H9 (cell line): ENCODE results near the gene FAM180A. TPM values are rescaled to one million over a fixed set of nuclear protein-coding genes. Genes with fewer than 3 reads are reported as not detected.
"Not testable (repeated sequence)": the region's sequence is repeated elsewhere in the genome, so short reads cannot be mapped to it uniquely, and the experiment has no call there.

Experiments used
- DNase-seq: peaks from one replicate; pipeline ENCODE4 v3.0.0-alpha.2; 2017
- H2AFZ ChIP-seq: one replicate; pipeline ENCODE4 v1.6.1; 2013; ENCODE audit warnings: mild to moderate bottlenecking, low read length, control low read depth, moderate library complexity
- H2AK5ac ChIP-seq: 2 replicates; pipeline ENCODE4 v1.6.1; 2013; ENCODE audit warnings: low read length, control low read depth, mixed read lengths; ENCODE audit not compliant: insufficient read length
- H2BK120ac ChIP-seq: one replicate; pipeline ENCODE4 v1.6.1; 2013; ENCODE audit warnings: low read depth, mild to moderate bottlenecking, low read length, control low read depth, inconsistent platforms; ENCODE audit not compliant: poor library complexity, severe bottlenecking
- H2BK12ac ChIP-seq: 2 replicates; pipeline ENCODE4 v1.6.1; 2013; ENCODE audit warnings: low read length, control low read depth, mixed read lengths, low read depth; ENCODE audit not compliant: insufficient read length
- H2BK15ac ChIP-seq: 2 replicates; pipeline ENCODE4 v1.6.1; 2013; ENCODE audit warnings: low read depth, low read length, control low read depth
- H2BK20ac ChIP-seq: one replicate; pipeline ENCODE4 v1.6.1; 2013; ENCODE audit warnings: low read depth, mild to moderate bottlenecking, low read length, control low read depth, inconsistent platforms; ENCODE audit not compliant: poor library complexity, severe bottlenecking
- H2BK5ac ChIP-seq: 2 replicates; pipeline ENCODE4 v1.6.1; 2013; ENCODE audit warnings: low read length, control low read depth, mixed read lengths; ENCODE audit not compliant: insufficient read length
- H3K14ac ChIP-seq: 2 replicates; pipeline ENCODE4 v1.6.1; 2013; ENCODE audit warnings: low read length, control low read depth; ENCODE audit not compliant: insufficient read depth
- H3K18ac ChIP-seq: 2 replicates; pipeline ENCODE4 v1.6.1; 2013; ENCODE audit warnings: low read depth, mild to moderate bottlenecking, mixed read lengths, low read length, control low read depth; ENCODE audit not compliant: insufficient read length
- H3K23ac ChIP-seq: 2 replicates; pipeline ENCODE4 v1.6.1; 2013; ENCODE audit warnings: low read length, control low read depth, mixed read lengths, low read depth; ENCODE audit not compliant: insufficient read length
- H3K23me2 ChIP-seq: 2 replicates; pipeline ENCODE4 v1.6.1; 2013; ENCODE audit warnings: low read depth, mild to moderate bottlenecking, mixed read lengths, low read length, control low read depth; ENCODE audit not compliant: insufficient read length, poor library complexity, severe bottlenecking
- H3K27ac ChIP-seq: 2 replicates; pipeline ENCODE4 v1.5.1; 2013; ENCODE audit warnings: low read length, control low read depth, mixed read lengths, low read depth; ENCODE audit not compliant: insufficient read length
- H3K27me3 ChIP-seq: 2 replicates; pipeline ENCODE4 v1.6.1; 2013; ENCODE audit warnings: low read length, control low read depth, inconsistent platforms; ENCODE audit not compliant: insufficient read depth
- H3K4ac ChIP-seq: 2 replicates; pipeline ENCODE4 v1.6.1; 2013; ENCODE audit warnings: low read depth, mild to moderate bottlenecking, control low read depth, inconsistent platforms, low read length, moderate library complexity
- H3K4me1 ChIP-seq: 2 replicates; pipeline ENCODE4 v1.6.1; 2013; ENCODE audit warnings: low read length, control low read depth, inconsistent platforms; ENCODE audit not compliant: insufficient read depth
- H3K4me2 ChIP-seq: 2 replicates; pipeline ENCODE4 v1.6.1; 2013; ENCODE audit warnings: low read length, control low read depth, mixed read lengths; ENCODE audit not compliant: insufficient read length, insufficient read depth
- H3K56ac ChIP-seq: 2 replicates; pipeline ENCODE4 v1.6.1; 2013; ENCODE audit warnings: low read depth, mild to moderate bottlenecking, mixed read lengths, low read length, control low read depth; ENCODE audit not compliant: insufficient read length
- H3K79me1 ChIP-seq: 2 replicates; pipeline ENCODE4 v1.6.1; 2013; ENCODE audit warnings: low read depth, mild to moderate bottlenecking, moderate library complexity, low read length, control low read depth, inconsistent platforms; ENCODE audit not compliant: insufficient read depth, poor library complexity, severe bottlenecking
- H3K79me2 ChIP-seq: 2 replicates; pipeline ENCODE4 v1.6.1; 2013; ENCODE audit warnings: low read length, control low read depth, inconsistent platforms; ENCODE audit not compliant: insufficient read depth
- H3K9ac ChIP-seq: 2 replicates; pipeline ENCODE4 v1.6.1; 2013; ENCODE audit warnings: low read length, control low read depth, mixed read lengths; ENCODE audit not compliant: insufficient read length; ENCODE audit errors: extremely low read depth
- H3K9me3 ChIP-seq: one replicate; pipeline ENCODE4 v1.6.1; 2013; ENCODE audit warnings: low read depth, low read length, inconsistent platforms; ENCODE audit not compliant: control insufficient read depth
- H3T11ph ChIP-seq: one replicate; pipeline ENCODE4 v1.6.1; 2013; ENCODE audit warnings: mild to moderate bottlenecking, low read length, control low read depth, inconsistent platforms
- H4K20me1 ChIP-seq: one replicate; pipeline ENCODE4 v1.6.1; 2013; ENCODE audit not compliant: control insufficient read depth, insufficient read length, insufficient read depth
- H4K5ac ChIP-seq: 2 replicates; pipeline ENCODE4 v1.6.1; 2013; ENCODE audit warnings: low read depth, mild to moderate bottlenecking, mixed read lengths, low read length, control low read depth; ENCODE audit not compliant: insufficient read length
- H4K8ac ChIP-seq: replicated peaks from 2 replicates; pipeline ENCODE4 v1.6.1; 2013; ENCODE audit warnings: low read length, control low read depth, mixed read lengths, low read depth; ENCODE audit not compliant: insufficient read length
- H4K91ac ChIP-seq: 2 replicates; pipeline ENCODE4 v1.6.1; 2013; ENCODE audit warnings: low read depth, mild to moderate bottlenecking, moderate library complexity, mixed read lengths, low read length, control low read depth; ENCODE audit not compliant: insufficient read length
- H3K27ac Mint-ChIP-seq, 3 experiments: 2 replicates in 2 of 3; 3 replicates in 1 of 3; pipeline ENCODE4 v1.8.0; 2020 to 2021; ENCODE audit warnings: mixed read lengths in 3 of 3, mild to moderate bottlenecking in 1 of 3, moderate library complexity in 1 of 3
- H3K27me3 Mint-ChIP-seq: 2 replicates; pipeline ENCODE4 v1.8.0; 2021; ENCODE audit warnings: low read depth, mild to moderate bottlenecking, moderate library complexity, mixed read lengths
- H3K36me3 Mint-ChIP-seq, 3 experiments: 2 replicates in 2 of 3; 3 replicates in 1 of 3; pipeline ENCODE4 v1.8.0; 2020 to 2021; ENCODE audit warnings: low read depth in 3 of 3, mixed read lengths in 3 of 3; ENCODE audit not compliant: insufficient read depth in 1 of 3
- H3K4me1 Mint-ChIP-seq, 2 experiments: 2 replicates each; pipeline ENCODE4 v1.8.0; 2020; ENCODE audit warnings: mixed read lengths in 2 of 2
- H3K4me3 Mint-ChIP-seq, 2 experiments: 2 replicates in 1 of 2; 3 replicates in 1 of 2; pipeline ENCODE4 v1.8.0; 2020 to 2021; ENCODE audit warnings: mild to moderate bottlenecking in 2 of 2, mixed read lengths in 2 of 2, moderate library complexity in 1 of 2
- H3K9me3 Mint-ChIP-seq, 2 experiments: 2 replicates in 1 of 2; 3 replicates in 1 of 2; pipeline ENCODE4 v1.8.0; 2020; ENCODE audit warnings: mild to moderate bottlenecking in 2 of 2, mixed read lengths in 2 of 2, moderate library complexity in 1 of 2
- CTCF ChIP-seq: fragments of 200-600 bp; sonication (generic); conservative IDR thresholded peaks from 3 replicates; pipeline ENCODE4 v1.8.0; 2021; ENCODE audit warnings: antibody characterized with exemption, mild to moderate bottlenecking
- WGBS: extraction: QIAGEN DNeasy Blood & Tissue Kit; methylation state at CpG from one replicate; pipeline ENCODE4 v1.1.7; 2013; ENCODE audit warnings: missing lambda C conversion rate, low lambda C conversion rate, mixed read lengths; ENCODE audit not compliant: insufficient read length; ENCODE audit errors: extremely low coverage; 5-methylcytosine and 5-hydroxymethylcytosine counted together
- total RNA-seq: library from RNA; stranded (reverse); gene quantifications from 2 replicates; pipeline ENCODE4 v1.2.1, GENCODE V29; 2021

The FAM180A gene
- total RNA-seq, 1 experiment from 2014 or later, result not detected

DNA sequence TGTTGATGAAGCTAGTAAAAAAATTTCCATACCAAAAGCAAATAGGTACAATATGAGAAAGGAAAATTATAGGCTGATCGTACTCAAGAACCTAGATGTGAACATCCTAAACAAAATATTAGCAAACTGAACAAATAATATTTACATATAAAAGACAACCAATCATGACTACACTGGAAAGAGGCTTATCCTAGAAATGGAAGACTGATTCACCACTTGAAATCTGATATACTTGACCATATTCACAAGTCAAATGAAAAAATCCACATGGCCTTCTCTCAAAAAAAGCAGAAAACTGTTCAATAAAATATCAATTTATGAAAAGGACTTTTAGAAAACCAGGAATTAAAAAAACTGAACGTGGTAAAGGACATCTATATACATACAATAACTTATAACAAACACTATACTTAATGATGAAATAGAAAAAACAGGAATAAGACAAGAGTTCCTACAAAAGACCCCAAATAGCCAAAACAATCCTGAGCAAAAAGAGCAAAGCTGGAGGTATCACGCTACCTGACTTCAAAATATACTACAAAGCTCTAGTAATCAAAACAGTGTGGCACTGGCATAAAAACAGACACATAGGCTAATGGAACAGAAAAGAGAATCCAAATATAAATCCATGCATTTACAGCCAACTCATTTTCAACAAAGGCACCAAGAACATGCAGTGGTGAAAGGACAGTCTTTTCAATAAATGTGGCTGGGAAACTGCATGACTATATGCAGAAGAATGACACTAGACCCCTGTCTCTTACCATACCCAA lies 29.2 kb upstream of the FAM180A start:
- peaks cover 19 to 22% of the 10 kb centered on the region in 2 experiments for H3K9me3 Mint-ChIP-seq

DNA sequence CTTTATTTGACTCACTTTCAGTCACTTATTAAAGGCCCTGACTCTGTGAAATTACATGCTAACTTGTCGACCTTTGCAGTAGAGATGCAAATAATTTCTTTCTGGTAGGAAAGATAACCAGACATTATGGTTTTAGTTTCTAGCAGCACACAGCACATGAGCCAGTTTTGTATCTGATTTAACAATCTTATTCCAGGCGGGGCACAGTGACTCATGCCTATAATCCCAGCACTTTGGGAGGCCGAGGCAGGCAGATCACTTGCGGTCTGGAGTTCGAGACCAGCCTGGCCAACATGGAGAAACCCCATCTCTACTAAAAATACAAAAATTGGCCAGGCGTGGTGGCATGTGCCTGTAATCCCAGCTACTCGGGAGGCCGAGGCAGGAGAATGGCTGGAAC lies 27.3 kb upstream of the FAM180A start:
- not testable (repeated sequence) for H3K14ac ChIP-seq, H3K27me3 Mint-ChIP-seq, DNase-seq, H3K18ac ChIP-seq, H3K27ac ChIP-seq, H2BK20ac ChIP-seq, H3K9me3 ChIP-seq, H3K4me1 ChIP-seq, H3K79me2 ChIP-seq, H2BK5ac ChIP-seq, H3K23ac ChIP-seq, H3K79me1 ChIP-seq, H4K8ac ChIP-seq, H3K27me3 ChIP-seq, H2BK120ac ChIP-seq, H3K4me3 Mint-ChIP-seq, H3K27ac Mint-ChIP-seq, H3K4me2 ChIP-seq, H2AK5ac ChIP-seq, H4K20me1 ChIP-seq, H3T11ph ChIP-seq, H2AFZ ChIP-seq, H2BK12ac ChIP-seq, H4K5ac ChIP-seq, H3K56ac ChIP-seq, H3K23me2 ChIP-seq, H2BK15ac ChIP-seq, H4K91ac ChIP-seq, H3K4ac ChIP-seq, H3K9ac ChIP-seq
- Mint-ChIP-seq H3K4me1 (peaks cover 24 to 30% of the 10 kb centered on the region in 2 experiments), H3K9me3 (peaks cover 19 to 22% of the 10 kb centered on the region in 2 experiments), H3K36me3 (peaks cover 0 to 17% (median 7%) of the 10 kb centered on the region in 3 experiments; a peak in 4 of 7 replicates)
- WGBS, result no CpG with 5 or more reads among the region's 8 CpGs

More for the DNA sequence above, 29.2 kb upstream of the FAM180A start:
- H2BK20ac ChIP-seq, result no peak overlapping the region
- H3K4me1 ChIP-seq, result no peaks in the 10 kb centered on the region; the same call in 1 of the 2 replicates
- no peaks in the 10 kb centered on the region for H3K79me1 ChIP-seq
- no peak for DNase-seq
- H2BK120ac ChIP-seq, result no peak overlapping the region
- no peaks in the 10 kb centered on the region for H3K79me2 ChIP-seq
- peaks cover 0 to 17% (median 7%) of the 10 kb centered on the region in 3 experiments; a peak in 4 of 7 replicates for H3K36me3 Mint-ChIP-seq
- no peak overlapping the region for H4K91ac ChIP-seq
- no peak overlapping the region for H2BK5ac ChIP-seq
- no CpG with 5 or more reads among the region's 3 CpGs for WGBS
- no peak overlapping the region for H2AK5ac ChIP-seq
- no peak overlapping the region for H3K4me3 Mint-ChIP-seq
- no peaks in the 10 kb centered on the region for H4K20me1 ChIP-seq
- no peaks in the 10 kb centered on the region; the same call in 1 of the 2 replicates for H3K27me3 Mint-ChIP-seq
- no peak overlapping the region for H3K23ac ChIP-seq
- H3T11ph ChIP-seq, result no peak overlapping the region
- no peak overlapping the region for H3K9ac ChIP-seq
- H4K8ac ChIP-seq, result no peak overlapping the region
- H3K9me3 ChIP-seq, result no peaks in the 10 kb centered on the region
- no peak overlapping the region for H2BK15ac ChIP-seq
- H4K5ac ChIP-seq, result no peak overlapping the region
- no peak overlapping the region for H2AFZ ChIP-seq
- no peak overlapping the region for H3K4me2 ChIP-seq
- no peak for TF ChIP-seq CTCF
- peaks cover 18% of the 10 kb centered on the region in 2 experiments for H3K4me1 Mint-ChIP-seq
- H2BK12ac ChIP-seq, result no peak overlapping the region
- no peak overlapping the region for H3K4ac ChIP-seq
- H3K23me2 ChIP-seq, result no peaks in the 10 kb centered on the region
- H3K27ac Mint-ChIP-seq, result no peak overlapping the region
- no peak overlapping the region for H3K14ac ChIP-seq
- H3K56ac ChIP-seq, result no peak overlapping the region
- H3K18ac ChIP-seq, result no peak overlapping the region
- no peak overlapping the region for H3K27ac ChIP-seq
- 0 out of 2 replicates have a peak, but pooled peaks cover 2% of the 10 kb centered on the region for H3K27me3 ChIP-seq
